Measurements from ENCODE around the gene IL10RB.

Gene IL10RB

DNA sequence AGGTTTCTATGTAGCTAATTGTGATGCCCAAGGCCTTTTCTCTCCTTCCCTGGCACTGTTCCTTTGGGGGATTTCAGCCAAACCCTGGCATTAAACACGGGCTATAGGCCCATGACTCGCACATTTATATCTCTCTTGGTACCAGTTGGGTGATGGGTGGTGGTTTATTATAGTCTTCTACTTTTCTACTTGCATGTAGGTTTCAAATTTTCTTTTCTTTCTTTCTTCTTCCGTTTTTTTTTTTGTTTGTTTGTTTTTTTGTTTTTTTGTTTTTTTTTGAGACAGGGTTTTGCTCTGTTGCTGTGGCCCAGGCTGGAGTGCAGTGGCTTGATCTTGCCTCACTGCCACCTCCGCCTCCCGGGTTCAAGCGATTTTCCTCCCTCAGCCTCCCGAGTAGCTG is 1.1 kb downstream of the IL10RB start:
- peak; percentile 6 for DNase-seq (ENCODE audit: low spot score)

DNA sequence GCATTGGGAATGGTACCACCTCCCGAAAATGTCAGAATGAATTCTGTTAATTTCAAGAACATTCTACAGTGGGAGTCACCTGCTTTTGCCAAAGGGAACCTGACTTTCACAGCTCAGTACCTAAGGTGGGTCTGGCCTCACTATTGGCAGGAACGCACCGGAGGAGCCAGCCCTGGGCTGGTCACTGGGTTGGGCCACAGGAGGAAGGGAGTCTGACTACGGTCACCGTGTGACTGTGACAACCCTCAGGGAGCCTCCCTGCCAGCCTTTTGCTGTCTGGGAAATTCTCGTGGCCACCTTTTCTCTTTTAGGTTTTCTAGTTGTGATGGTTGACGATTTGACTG is 2.2 kb downstream of the IL10RB start:
- DNase-seq (ENCODE audit: low spot score), result no peak

DNA sequence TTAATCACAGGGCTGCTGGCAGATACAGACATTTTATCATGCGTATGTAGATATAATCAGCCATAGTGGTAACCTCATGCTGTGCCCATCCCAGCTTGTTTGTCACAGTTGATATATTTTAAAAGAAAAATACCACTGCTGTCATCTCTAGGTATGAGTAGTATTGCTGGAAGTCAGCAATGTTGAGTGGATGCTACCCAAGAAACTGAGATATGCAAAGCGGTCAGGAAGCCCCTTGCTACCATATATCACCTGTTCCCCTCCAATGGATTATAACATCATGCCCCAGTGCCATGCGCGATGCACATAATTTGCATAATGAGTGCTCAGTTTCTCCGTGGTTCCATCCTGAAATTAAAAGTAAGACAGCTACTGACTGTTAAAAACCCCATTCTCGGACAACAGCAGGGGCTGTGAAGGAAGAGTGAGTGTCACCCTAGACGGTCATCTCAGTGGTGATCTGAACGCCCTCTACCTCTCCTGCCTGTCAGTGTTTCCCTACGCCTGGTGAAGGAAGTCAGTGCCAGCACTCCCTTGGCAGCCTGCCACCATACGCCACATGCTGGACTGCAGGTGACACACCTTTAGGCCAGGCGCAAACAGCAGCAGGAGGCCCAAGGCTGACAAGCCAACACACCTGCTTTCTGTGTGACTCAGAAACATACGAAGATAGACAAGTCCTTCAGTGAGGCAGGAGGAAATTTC is 2.7 kb downstream of the IL10RB start:
- DNase-seq (ENCODE audit: low spot score), result no peak

DNA sequence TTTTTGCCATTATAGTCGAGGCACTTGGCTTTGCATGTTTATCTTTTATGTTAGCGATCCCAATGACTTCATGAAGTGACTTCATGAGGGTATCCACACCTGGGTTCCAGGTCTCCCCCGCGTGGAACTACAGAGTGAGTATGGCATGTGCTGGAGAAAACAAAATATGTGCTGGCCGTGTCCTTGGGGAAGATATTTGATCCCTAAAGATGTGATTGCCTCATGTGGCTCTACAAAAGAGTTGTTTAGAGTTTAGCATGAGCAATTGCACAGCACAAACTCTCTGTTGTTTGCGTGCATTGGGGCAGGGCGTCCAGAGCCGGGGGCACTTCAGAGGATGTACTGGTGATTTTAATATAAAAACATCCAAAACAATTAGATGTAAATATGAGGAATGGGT is 4.8 kb downstream of the IL10RB start:
- DNase-seq (ENCODE audit: low spot score), result no peak

DNA sequence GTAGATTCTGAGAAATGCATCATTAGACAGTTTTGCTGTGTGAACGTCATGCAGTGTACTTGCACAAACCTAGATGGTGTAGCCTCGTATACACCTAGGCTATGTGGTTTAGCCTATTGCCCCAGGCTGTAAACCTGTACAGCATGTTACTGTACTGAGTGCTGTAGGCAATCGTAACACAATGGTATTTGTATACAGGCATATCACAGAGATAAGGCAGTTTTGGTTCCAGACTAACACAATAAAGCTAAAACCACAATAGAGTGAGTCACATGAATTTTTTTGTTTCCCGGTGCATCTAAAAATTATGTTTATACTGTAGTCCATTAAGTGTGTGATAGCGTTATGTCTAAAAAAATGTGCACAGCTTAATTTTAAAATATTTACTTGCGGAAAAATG is 6.9 kb downstream of the IL10RB start:
- no peak for DNase-seq (ENCODE audit: low spot score)

DNA sequence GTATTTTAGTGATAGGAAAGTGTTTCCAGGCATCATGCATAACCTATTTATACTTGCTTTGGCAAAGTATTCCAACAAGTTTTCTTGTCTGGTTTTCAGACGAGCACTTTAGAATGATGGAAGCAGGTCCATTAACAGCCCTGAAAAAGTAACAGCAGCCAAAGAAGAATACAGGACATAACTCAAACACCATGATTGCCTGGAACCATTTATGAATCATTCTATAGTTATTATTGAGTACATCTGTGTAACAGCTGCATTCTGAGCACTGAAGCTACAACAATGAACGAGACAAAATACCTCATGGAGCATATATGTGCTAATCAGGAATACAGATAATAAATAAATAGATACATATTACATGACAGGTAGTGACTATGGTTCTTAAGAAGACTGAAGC is 12.6 kb downstream of the IL10RB start:
- no peak for DNase-seq (ENCODE audit: low spot score)

DNA sequence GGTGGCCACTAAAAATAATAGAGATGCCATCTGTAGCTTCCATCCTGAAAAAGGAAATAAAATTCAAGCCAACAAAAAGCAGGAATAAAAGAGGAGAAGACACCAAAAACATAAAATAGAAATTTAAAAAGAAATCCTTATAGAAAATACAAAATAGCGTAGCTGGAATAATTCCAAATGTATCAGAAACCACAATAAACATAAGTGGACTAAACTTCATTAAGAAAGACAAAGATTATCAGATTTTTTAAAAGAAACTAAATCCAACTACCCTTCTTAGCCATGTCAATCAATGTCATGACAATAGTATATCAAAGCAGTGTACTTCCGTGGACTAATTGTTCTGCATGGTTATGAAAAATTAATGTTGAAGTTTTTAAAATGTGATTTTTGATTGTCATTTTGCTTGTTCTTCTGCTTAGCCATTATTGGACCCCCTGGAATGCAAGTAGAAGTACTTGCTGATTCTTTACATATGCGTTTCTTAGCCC is 13.2 kb downstream of the IL10RB start:
- DNase-seq (ENCODE audit: low spot score), result no peak

DNA sequence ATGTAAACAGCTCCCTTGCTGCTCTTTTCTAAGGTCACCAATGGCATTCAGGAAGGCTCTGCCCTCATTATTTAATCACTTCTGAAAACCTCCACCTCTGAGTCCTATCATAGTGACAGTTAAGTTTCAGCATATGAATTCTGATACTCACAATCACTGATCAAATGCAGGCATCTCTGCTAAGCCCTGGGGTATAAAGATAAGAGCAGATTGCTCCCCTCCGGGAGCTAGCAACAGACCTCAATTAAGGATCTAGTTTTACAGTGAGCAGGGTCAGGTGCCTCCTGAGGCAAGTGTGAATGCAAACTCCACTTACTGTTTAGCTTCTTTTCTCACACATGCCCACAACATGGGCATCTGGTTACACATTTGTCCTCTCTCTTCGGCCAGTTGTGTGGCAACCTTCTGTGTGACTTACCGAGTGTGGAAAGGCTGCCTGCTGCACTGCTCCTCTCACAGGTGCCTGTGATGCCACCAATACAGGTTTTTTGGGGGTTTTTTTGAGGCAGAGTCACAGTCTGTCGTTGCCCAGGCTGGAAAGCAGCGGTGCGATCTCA is 15.0 kb downstream of the IL10RB start:
- DNase-seq (ENCODE audit: low spot score), result no peak

DNA sequence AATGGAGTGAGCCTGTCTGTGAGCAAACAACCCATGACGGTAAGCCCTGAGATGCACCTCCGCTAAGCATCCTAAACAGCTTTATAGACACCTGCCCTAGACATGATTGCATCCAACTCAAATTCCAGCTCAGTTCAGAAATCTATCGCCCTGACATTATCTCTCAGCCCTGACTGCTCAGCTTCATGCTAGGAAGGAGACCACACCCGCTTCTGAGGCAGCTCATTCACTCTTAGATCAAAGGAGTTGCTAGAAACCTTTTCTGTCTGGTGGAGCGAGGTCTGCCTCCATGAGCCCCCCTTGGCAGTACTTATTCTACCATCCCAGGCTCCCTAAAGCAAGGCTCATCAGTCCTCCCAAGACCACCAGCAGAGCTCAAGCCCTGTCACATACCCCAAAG is 17.0 kb downstream of the IL10RB start:
- DNase-seq (ENCODE audit: low spot score), result no peak

DNA sequence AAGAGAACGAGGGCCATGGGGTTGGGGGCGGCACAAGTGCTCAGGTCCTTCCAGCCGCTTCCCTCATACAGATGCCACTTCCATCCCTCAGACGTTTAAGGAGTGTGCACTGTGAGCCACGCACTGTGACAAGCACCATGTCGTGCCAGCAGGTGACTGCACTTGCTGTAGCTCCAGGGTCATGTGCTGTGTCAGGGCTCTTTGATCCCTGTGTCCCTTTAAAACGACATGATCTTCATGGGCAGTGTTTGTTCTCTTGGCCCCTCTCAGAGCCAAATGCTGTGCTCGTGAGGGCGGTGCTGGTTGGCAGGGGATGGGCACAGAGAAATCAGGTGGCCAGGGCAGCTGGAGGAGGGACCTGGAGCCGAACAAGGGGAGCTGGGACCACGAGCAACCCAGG is 19.9 kb downstream of the IL10RB start:
- no peak for DNase-seq (ENCODE audit: low spot score)

DNA sequence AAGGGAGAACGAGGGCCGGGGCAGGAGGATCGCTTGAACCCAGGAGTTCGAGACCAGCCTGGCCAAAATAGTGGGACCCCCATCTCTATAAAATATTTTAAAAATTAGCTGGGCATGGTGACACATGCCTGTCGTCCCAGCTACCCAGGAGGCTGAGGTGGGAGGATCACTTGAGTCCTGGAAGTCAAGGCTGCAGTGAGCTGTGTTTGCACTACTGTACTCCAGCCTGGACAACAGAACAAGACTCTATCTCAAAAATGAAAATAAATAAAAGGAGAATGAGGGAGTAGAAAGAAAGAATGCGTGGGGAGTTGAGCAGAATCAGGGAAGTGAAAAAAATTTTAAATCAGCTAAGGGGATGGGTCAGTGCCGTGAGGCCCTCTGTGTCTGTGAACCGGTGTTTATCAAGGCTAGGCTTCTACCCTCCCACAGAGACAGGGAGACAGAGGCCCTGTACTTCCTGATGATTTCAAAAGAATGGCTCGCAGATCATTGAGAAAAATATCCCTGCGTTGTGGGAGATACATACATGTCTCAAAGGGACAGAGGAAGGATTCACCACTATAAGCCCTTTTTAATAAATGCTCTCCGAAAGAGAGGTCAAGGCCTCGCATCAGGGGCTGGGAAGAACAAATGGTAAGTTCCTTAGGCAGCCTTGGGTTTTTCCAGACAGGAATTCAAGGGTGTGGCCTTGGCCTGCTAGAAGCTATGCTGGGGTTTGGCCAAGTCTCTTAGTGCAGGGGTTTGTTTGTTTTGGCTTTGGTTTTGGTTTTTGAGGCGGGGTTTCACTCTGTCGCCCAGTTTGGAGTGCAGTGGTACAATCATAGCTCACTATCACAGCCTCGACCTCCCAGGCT is 20.7 kb downstream of the IL10RB start:
- DNase-seq (ENCODE audit: low spot score), result no peak

DNA sequence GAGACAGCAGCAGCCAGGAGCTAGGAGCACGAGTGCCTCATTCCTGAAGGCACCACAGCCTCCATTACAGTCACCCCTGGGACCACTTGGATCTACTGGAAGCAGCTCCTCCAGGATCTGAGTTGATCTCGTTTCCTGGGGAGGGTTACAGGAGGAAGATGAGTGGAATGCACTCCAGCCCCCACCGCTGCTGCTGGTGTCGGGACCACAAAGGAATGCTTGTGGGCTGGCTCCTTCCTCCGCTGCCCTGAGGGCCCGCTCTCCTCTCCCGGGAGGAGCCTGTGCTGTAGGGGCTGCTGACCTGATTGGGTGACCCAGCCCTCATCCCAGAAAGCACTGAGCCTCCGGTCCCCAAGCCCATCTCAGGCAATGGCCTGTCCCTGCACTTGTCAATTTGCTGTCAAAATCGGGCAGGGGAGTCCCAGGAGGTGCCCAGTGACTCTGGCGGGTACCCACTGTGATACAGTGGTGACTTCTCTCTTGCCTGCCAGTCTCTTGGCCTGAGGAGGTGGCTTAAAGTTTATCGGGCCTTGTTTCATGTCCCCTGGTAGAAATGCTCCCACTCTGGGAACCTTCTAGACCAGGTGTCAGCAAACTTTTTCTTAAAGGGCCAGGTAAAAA is 23.1 kb downstream of the IL10RB start:
- DNase-seq (ENCODE audit: low spot score), result no peak

DNA sequence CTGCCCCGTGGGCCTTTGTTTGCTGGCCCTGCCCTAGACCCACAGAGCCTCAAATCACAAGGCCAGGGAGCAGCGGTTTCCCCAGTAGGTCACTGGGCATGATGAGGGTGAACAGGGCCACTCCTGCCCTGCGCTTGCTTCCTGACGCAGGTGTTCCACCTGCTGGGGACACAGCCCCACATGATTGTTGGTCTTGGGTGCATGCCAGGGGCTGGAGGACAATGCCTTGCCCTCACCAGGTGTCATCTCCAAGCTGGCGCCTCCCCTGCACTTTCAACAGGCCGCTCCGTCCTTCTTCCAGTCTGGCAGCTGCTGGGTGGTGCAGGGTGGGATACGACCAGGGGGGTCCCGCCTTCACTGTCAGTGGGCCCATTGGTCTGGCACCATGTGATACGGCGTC is 24.3 kb downstream of the IL10RB start:
- DNase-seq (ENCODE audit: low spot score), result no peak

DNA sequence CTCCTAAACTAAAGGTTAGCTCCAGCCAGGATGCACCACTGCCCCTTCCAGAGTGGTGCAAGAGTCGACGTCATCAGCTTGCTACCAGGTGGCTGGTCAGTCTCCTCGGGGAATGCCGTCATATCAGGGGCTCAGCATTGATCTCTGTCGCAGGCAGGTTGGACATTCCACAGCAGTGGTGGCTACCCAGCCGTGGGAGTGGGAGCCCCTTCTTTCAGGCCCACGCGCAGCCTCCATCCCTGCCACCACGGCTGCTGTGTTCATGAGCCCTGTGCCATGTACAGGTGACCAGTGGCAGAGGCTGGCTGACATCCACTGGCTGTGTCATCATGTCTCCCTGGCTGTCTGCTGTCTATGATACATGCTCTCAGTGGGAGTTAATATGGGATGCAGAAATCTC is 25.5 kb downstream of the IL10RB start:
- DNase-seq (ENCODE audit: low spot score), result no peak

DNA sequence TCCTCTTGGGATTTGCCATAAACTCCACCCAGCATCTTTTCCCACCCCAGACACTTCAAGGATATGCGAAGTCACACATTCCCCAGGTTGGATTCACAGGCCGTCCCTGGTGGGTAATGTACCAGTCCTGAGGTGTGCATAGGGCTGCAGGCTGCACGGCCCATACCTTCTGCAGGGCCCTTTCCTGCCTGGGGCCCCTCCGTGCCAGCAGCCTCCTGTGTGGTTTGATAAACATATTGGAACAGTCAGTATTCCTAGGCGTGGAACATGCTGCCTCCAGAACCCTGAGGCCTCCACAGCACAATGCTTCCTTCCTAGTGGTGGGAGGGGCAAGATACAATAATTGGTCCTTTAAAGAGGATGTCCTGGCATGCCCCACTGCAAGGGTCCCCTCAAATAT is 26.6 kb downstream of the IL10RB start:
- no peak for DNase-seq (ENCODE audit: low spot score)

DNA sequence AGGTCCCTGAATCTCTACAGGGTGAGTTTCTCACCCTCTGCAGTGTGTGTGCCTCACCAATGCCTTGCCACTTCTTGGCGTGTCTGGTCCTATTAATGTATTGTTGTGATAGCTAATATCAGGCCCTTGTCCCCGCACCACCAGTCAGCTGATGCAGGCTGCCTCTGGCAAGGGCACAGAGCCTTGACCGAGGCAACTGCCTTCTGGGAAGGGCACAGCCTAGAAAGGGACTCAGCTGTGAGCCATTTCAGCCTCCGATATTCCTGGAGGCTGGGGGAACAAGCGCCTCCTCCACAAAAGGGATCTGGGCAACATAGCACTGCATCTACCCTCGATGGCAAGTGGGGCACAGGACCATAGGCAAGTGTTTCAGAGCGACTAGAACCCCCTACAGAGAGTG is 27.0 kb downstream of the IL10RB start:
- DNase-seq (ENCODE audit: low spot score), result no peak

DNA sequence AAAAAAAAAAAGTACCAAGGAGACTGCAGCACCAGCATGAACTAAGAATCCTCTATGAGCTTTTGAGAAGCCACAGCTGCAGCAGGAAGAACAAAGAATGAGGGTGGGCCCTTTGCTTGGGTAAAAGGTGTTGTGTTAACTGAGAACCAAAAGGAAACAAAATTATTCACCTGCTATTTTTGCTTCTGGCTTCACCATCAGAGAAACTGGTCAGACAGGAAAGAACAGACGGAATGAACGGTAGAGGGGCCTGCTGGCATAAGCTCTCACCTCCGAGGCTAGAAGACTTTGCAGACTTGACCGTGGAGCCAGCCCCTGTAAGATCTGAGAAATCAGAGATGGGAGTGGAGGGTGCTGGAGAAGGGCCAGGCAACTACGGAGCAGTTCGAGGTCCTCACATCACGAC is 27.6 kb downstream of the IL10RB start:
- DNase-seq (ENCODE audit: low spot score), result no peak

DNA sequence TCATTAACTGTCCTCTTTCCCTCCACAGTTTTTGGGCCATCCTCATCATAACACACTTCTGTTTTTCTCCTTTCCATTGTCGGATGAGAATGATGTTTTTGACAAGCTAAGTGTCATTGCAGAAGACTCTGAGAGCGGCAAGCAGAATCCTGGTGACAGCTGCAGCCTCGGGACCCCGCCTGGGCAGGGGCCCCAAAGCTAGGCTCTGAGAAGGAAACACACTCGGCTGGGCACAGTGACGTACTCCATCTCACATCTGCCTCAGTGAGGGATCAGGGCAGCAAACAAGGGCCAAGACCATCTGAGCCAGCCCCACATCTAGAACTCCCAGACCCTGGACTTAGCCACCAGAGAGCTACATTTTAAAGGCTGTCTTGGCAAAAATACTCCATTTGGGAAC is 30.0 kb downstream of the IL10RB start:
- no peak for DNase-seq (ENCODE audit: low spot score)

DNA sequence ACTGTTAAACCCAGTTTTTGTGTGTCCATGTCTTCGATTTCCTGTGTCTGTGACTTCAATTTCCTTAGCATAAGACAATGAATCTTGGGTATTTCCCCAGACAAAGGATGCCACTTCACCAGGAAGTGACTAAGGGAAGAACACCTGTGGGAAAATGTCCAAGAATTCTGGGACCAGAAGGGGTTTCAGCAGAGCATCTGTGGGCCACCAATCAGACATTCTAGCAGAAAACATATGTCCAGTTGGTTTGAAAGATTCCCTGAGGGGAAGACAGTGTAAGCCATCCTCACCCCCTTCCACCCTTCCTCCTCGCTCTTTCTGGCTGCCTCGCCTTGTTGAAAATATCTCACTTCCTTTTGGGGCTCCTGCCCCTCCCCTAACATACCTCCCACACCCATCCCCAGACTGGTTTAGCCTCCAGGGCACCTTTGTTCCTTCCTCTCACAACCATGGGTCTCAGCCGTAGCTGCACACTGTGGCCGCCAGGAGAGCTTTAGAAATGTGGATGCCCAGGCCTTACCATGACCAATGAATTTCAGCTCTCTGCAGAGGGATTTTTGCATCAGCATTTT is 33.1 kb downstream of the IL10RB start:
- no peak for DNase-seq (ENCODE audit: low spot score)

DNA sequence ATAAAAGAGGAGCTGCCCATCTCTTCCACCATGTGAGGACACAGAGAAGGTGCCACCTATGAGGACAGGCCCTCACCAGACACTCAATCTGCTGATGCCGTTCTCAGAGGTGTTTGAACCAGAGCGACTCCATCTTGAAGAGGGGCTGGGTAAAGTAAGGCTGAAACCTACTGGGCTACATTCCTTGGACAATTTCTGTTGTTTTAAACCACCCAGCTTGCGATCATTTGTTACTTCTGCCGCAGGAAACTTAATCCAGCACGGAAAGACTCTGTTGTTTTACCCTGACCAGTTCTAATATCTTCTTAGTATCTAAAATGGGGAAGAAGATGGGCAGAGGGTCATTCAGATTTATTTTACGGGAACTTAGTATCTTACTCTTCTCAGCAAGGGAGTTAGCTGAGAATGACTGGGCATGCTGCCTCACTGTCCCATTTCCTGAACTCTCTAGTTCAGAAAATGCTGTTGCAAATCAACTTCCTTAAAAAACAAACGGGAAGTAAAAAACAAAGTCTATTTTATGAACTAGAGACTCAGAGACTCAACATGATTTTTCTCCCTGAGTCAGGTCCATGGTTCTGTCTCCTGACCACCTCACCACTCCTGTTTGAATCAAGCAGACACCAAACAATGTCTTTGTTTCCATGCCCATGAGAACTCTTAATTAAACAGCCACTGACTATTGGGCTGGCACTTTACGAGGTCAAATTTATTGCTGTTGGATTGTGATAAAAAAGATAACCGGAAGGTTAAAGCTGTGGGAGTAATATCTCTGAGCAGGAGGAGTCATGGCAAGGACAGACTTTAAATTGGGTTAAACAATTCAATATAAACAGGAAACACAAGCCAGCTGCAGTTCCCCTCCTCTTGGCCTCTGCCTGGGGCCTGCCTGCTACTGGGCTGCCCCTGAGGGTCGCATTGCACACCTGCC is 34.8 kb downstream of the IL10RB start:
- DNase-seq (ENCODE audit: low spot score), result no peak

DNA sequence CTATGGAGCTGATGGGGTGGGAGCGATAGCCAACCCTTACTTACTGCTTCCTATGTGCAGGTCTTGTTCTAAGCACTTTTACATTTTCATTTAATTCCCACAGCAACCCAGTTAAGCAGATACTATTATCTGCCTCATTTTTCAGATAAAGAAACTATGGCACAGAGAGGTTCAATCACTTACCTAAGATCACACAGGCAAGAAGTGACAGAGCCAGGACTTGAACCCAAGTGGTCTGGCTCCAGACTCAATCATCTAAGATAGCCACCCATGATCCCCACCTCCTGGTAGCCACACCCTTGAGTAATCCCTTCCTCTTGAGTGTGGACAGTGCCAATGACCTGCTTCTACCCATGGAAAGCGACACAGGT is 35.5 kb downstream of the IL10RB start:
- DNase-seq (ENCODE audit: low spot score), result no peak

DNA sequence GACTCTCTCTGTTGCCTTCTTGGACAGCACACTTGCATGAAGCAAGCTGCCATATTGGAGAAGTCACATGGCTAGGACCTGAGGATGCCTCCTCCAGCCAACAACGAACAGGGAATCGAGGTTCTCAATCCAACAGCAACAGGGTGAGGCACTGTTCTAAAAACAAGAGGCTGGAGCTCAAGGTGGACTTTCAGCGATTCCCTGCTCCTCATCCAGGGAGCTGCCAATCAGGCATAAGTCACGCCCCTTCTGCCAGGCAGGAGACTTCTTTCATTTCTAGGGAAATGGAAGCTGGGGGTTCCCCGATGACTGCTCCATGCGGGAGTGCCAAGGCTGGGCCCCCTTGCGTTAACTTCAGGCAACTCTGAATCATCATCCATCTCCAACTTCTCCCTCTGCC is 35.9 kb downstream of the IL10RB start:
- no peak for DNase-seq (ENCODE audit: low spot score)
